ENCODE data around the gene TAF4.
"Not testable (repeated sequence)": the region's sequence is repeated elsewhere in the genome, so short reads cannot be mapped to it uniquely, and the experiment has no call there.

Gene TAF4

DNA sequence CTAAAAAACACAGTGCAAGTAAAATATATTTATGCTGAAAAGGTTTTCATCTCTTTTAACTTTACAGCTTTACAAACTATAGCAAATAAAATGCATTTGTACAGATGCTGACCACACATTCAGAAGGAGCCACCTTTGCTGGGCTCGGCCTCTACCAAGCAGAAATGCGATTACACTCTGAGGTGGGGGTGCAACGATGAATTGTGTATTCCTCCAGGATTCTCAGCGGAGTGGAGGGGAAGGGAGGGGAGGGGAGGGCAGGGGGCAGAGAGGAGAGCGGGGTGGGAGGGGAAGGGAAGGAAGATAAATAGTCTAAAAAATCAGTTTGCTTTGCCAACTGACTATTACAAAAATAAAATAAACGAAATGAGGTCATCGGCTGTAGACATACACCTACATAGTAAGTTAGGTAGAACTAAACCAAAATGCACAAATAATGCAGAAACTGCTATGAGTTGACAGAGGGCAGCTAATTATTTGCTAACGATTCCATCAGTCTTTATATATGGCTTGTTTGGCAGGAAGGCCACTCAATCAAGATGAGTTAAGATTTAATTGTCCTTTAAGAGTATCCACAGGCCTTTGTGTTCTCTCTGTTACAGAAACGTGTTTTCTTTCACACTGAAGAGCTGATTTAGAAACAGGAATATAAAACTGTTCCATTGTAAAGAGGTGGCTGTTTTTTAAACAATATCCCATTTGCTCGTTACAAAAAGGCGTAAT, 90.1 kb downstream of the TAF4 start:
- DNase-seq: no peak

DNA sequence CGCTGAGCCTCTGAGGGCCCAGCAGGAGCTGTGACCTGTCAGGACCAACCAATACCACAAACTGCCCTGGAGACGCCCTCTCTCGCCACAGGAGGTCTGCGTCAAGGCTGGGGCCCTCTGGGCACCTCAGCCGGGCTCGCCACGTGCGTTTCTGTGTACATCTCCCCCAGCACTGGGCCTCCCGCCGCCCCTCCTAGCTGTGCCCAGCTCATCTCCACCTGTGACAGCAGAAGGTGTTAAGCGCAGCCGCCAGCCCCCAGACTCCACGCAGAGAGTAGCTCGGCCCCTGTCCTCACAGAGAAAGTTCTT, 91.4 kb downstream of the TAF4 start:
- no peak for DNase-seq

DNA sequence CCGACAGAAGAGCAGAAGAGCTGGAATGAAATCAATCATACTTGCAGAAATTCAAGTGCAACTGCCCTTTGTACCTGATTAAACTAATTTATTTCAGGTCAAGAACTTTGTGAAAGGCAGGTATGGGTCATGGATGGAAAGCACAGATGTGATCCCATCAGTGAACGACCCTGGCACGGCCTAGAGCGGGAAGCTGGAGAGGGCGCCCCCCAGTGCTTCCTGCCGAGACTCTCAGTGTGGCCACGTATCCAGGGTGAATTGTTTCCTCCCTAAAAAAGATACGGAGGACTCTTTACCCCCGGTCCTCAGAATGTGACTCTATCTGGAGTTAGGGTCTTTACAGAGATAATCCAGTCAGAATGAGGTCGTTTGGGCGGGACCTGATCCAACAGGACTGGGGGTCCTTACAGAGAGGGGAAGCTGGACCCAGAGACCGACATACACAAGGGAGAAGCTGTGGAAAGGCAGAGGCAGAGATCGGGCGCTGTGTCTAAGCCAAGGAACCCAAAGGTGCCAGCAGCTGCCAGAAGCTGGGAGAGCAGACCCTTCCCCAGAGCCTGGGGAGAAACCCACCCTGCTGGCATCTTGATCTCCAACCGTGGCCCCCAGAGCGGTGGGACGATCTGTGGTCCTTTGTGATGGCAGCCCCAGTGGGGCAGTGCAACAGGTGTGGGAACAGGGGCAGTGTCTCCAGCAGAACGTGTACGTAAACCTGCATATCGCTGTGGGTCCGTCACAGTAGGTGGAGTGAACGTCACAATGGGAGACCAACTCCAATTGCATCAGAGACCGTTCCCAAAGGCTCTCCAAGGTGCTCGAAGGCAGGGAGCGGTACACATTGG, 91.9 kb downstream of the TAF4 start:
- no peak for DNase-seq

DNA sequence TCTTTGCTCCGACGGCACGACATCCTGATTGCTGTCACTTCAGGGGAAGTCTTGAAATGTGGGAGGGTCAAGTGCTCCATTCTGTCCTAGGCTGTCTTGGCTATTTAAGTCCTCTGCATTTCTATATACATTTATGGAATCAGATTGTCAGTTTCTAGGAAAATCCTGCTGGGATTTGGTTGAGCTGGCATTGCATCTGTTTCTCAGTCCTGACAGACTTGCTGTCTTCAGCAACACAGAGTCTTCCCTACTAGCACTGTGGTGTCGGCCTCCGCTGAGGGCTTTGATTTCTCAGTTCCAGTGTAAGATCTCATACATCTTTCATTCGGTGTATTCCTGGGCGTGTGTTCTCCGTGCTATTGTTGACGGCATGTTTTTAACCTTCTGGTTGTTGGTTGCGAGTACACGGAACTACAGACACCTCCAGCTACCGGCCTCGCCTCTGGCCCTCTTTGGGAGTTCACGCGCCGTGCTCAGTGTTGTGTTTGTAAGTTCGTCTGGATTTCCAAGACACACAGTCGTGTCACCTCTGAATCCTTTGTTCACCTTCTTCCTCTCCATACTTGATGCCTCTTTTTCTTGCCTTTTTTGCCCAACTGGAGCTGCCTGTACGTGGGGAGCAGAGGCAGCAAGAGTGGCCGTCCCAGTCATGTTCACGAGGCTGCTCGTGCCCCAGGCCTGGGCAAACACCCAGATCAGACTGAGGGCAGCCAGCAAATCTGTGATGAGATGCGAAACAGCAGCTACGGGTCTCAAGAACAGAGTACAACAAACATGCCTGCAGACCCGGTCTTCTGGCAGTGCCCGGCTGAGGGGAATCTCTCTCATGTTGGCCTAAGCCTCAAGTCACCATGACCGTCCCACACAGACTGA, 92.8 kb downstream of the TAF4 start:
- no peak for DNase-seq

DNA sequence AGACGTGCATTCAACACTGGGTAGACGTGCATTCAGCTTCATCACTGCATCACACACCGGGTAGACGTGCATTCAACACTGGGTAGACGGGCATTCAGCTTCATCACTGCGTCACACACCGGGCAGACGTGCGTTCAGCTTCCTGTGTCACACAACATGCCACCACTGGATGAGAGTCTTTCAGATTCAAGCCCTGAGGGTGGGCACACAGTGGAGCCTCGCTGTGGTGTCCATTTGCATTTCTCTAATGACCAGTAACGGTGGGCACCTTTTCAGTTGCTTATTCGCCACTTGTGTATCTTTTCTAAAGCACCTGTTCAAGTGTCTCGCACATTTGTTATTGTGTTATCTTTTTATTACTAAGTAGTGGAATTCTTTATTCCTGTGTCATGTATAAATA, 94.1 kb downstream of the TAF4 start:
- DNase-seq: not testable (repeated sequence)

DNA sequence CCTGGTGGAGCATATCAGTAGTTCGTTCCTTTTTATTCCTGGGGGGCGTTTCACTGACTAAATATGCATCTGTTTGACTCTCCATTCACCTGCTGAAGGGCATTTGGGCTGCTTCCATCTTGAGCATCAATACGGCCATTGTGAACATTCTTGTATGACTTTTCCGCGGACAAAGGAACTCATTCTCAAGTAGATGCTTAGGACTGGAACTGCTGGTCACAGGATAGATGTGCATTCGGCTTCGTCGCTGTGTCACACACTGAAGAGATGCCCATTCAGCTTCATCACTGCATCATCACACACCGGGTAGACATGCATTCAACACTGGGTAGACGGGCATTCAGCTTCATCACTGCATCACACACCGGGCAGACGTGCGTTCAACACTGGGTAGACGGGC, 95.3 kb downstream of the TAF4 start:
- no peak for DNase-seq

DNA sequence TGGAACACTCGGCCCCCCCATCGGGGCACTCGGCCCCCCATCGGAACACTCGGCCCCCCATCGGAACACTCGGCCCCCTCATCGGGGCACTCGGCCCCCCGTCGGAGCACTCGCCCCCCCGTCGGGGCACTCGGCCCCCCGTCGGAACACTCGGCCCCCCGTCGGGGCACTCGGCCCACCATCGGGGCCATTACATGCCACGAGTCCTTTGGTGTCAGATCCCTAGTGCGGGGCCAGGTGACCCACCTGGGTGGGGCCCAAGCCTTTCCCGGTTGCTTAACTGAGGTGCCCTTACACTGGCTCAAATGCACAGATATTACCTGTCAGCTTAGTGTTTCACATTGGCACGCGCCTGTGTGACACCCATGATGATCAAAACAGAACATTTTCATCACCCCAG, 95.9 kb downstream of the TAF4 start:
- DNase-seq: no peak

DNA sequence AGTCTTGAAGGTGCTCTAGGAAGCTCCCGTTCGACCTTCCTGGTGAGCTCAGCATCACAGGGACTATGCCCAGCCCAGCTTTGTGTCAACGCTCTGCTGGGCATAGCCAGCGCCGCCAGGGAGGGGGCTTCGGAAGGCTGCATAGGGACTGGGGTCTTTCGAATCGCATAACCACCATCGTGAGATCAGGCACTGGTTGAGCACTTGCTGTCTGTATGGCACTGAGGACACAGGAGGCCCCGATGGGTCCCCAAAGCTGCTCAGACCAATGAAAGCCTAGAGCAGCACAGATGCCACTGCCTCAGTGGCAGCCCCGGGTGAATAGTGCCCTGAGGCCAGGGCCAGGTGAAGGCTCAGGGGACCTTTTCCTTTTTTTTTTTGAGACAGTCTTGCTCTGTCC, 96.7 kb downstream of the TAF4 start:
- DNase-seq: no peak

DNA sequence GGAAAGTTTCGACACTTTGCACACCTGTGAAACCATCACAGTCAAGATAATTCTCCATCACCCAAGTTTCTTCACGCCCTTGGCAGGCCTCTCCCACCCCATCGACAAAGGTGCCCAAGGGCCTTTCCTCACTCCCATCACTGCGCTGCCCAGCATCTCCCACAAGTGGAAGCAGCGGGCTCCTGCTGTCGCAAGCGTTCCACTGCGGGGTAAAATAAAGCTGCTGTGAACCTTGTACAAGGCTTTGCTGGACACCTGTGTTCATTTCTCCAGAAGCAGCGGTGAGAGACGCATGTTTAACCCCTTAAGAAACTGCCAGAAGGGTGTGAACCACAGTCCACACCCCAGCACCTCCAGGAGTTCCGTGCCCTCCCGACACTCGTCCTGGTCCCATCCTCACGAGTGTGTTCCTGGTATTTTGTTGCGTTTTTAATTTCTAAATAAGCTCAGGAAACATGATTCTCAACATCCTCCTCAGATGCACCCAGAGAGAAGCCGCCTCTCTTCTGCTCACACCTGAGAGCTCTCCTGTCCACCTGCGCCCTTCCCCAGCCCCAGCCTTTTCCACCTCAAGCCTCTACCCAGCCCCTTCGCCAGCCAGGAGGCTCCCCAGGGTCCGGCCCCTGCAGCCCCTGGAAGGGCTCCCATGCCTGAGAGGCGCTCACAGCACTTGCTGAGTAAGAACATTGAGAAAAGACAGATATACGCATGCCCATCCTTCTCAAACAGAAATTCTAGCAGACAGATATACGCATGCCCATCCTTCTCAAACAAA, 97.5 kb downstream of the TAF4 start:
- DNase-seq: no peak

DNA sequence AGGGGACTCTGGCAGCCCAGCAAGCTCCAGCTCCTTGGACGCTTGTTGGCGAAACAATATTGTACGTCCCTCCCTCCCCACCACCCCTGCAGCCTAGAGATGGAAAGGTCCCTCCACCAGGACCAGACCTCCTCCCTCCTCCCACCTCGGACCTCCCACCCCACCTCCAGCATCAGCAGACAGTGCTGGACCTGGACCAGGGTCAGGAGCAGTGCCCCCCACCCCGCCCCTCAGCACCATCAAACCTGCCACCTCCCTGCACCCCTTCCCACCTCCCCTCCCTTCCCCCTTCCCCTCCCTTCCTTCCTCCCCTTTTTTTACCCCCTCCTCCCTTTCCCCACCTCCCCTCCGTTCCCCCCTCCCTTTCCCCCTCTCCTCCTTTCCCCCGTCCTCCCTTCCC, 98.4 kb downstream of the TAF4 start:
- no peak for DNase-seq

DNA sequence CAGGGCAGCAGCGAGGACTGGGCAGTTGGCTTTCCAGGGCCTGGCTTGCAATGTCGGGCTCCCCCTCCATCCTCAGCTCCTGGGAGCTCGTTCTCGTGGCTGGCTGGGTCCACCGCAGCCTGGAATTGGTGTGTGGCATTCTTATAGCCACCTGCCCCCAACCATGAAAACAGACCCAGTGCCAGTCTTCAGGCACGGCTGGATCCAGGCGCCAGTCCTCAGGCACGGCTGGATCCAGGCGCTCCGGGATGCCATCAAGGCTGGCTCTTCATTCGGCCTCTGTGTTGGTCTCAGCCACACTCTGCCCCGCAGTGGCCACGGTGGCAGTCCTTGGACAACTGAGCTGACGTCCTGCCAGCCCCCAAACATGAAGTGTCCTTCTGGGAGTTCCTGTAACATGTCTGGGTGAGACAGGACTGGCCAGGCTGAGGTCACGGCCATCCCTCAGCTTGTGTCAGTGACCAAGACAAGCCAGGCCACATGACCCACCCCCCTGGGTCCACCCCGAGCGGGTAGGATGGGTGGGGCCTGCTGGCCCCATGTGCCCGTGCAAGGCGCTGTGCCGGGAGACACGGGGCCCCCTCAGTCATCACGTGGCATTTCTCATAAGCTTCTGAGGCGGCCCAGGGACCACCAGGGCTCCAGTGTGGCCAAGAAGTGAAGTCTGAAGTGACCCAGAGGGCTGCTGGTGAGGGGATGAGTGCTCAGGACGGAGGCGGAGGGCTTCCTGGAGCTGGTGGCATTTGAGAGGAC, 99.0 kb downstream of the TAF4 start:
- DNase-seq: no peak

DNA sequence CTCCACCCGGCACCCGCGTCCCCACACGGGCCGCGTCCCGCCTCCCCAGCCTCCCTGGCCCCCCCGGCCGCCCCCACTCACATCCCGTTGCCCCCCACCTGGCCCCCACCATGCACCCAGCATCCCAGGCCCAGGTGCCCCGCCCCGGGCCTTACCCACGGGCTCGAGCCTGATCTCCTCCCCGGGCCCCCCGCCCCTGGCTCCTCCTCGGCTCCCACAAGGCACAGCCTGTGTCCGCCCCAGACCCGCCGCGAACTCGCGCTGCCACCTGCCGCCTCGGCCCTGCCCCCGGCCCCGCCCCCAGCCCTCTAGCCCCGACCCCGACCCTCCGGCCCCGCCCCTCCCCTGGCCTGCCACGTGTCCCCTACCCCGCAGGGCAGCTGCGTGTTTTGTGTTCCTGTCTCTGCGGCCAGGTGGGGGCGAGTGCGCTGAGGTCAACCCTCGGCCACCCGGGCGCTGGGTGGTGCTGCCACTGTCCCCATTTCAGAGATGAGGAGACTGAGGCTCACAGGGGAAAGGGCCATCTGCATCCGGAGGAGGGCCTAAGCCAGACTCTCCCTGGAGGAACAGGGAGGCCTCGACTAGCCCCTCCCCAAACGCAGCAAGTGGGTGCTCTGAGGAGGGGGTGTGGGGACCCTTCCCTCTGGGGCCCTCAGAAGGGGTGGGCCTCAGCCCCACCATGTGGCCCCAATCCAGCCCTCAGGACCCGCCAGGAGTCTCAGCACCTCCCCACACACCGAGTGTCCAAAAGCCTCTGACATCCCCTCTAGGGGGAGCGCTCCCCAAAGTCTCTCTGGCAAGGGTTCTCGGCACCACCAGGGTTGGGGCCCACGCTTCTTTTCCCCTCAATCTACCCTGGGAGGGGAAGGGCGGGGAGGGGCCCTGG, 99.8 kb downstream of the TAF4 start:
- no peak for DNase-seq

DNA sequence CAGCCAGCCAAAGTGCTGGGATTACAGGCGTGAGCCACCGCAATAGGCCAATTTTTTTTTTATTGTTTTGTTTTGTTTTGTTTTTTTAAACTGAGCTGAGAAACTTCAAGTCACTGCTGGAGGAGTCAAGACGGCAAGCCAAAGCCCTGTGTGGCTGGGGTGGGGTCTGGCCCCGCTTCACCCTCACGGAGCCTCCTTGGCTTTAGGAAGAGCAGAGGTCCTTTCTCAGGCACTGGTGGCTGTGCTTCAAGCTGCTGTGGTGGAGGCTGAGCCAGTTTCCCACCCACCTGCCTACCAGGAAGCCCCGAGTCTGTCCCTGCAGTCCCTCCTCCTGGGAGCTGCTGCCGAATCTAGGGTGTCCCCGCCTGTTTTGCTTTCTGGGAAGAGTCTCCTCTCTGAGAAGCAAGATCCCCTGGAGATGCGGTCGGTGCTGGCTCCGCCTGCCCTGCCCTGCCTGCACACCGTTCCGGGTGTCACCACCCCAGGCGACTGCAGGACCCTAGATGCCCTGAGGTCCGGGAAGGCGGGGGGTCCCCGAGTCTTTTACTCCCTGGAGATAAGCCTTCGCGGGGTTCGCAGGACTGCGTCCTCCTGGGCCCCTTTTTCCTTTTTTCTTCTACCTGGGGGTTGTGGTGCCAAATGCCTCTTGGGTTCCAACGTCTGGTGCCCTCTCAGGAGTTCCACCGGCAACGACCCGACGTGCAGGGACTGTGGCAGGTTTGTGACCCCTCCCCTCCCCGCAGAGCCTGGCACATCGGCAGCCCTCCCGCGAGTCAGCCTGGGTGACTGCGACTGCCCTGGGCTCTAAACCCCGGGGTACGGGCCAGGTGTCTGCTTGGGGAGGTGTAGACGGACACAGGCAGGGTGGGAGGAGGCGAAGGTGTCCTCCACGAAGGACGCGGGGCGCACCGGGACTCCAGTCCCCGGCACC, 100.7 kb downstream of the TAF4 start:
- DNase-seq: no peak

DNA sequence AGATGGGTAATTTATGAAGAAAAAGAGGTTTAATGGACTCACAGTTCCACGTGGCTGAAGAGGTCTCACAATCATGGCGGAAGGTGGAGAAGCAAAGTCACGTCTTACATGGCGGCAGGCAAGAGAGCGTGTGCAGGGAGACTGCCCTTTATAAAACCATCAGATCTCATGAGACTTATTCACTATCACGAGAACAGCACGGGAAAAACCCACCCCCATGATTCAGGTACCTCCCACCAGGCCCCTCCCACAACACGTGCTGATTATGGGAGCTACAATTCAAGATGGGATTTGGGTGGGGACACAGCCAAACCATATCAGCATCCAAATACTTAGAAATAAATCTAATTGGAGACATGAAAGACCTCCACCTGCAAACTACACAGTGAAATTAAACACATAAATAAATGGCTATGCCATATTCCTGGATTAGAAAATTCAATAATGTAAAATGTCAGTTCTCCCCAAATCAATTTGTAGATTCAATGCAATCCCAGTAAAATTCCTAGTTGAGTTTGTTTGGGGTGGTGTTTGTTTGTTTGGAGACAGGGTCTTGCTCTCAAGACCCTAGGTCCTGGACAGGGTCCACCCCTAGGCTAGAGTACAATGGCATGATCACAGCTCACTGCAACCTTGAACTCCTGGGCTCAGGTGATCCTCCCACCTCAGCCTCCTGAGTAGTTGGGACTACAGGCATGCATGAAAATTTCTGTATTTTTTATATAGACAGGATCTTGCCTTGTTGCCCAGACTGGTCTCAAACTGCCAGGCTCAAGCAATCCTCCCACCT, 101.6 kb downstream of the TAF4 start:
- DNase-seq: no peak

DNA sequence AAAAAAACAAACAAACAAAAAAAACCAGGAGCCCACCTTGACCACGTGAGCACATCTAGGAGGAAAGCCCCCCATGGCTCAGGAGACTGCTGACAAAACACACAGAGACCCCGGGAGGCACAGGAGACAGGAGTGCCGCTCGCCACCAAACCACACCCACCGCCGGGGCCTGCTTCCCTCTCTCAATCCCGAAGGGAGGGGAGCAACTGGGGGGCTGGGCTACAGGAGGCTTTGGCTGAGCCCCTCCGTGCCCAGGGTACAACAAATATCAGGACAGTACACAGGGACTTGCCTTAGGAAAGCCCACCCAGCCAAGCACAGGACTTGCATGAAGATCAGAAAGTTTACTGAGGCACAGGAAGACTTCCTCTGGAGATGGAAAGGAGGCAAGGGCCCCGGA, 102.5 kb downstream of the TAF4 start:
- DNase-seq: no peak

DNA sequence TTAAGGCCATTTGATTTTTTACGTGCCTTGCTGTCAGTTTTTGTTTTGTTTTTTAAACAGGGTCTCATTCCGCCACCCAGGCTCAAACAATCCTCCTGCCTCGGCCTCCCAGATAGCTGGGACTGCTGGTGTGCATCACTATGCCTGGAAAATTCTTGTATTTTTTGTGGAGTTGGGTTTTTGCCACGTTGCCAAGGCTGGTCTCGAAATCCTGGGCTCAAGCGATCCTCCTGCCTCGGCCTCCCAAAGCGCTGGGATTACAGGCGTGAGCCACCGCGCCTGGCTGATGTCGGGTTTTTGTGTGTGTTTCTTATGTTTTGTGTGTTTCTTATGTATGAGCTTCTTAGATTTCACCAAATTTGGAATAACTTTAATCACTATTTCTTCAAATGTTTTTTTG, 104.8 kb downstream of the TAF4 start:
- DNase-seq: no peak

DNA sequence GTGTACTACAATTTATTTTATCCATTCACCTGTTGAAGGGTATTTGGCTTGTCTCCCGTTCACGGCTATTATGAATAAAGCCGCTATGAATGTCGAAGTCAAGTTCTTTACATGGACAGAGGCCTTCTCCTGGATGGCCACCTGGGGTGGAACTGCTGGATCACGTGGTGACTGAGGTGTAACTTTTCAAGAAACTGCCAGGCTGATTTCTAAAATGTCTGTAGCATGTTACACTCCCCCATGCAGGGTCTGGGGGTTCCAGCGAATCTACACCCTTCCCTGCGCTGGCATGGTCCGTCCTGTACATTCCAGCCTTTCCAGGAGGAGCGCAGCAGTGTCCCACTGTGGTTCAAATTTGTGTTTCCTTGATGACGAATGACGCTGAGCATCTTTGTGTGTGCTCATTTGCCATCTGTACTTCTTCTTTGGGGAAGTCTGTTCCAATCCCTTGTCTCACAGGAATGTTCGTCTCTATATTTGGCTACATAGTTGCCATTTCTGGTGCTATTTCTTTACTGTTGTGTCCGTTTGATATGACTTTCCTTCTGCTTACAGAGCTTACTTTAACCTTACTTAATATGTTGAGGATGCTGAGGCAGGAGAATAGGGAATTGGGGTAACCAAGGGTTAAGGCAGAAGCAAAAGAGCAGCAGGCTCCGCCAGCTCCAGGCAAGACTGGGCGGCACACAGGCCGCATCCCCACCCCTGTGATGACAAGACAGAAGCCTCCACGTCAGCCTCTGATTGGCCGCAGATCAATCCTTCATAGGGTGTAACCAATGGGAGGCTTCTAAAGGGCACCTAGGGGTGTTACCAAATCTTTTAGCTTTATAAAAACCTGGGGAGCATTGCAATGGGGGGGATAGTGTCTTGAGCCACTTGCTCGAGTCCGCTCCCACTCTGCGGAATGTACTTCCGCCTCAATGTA, 106.6 kb downstream of the TAF4 start:
- no peak for DNase-seq
